OCI-M2 (cell line): ENCODE measurements around the gene SUGP2.

Source experiments
- DNase-seq: peaks from one replicate; lab custom pipeline; 2025; ENCODE audit not compliant: unreplicated experiment; lab: John Stamatoyannopoulos, UW

SUGP2 gene

DNA sequence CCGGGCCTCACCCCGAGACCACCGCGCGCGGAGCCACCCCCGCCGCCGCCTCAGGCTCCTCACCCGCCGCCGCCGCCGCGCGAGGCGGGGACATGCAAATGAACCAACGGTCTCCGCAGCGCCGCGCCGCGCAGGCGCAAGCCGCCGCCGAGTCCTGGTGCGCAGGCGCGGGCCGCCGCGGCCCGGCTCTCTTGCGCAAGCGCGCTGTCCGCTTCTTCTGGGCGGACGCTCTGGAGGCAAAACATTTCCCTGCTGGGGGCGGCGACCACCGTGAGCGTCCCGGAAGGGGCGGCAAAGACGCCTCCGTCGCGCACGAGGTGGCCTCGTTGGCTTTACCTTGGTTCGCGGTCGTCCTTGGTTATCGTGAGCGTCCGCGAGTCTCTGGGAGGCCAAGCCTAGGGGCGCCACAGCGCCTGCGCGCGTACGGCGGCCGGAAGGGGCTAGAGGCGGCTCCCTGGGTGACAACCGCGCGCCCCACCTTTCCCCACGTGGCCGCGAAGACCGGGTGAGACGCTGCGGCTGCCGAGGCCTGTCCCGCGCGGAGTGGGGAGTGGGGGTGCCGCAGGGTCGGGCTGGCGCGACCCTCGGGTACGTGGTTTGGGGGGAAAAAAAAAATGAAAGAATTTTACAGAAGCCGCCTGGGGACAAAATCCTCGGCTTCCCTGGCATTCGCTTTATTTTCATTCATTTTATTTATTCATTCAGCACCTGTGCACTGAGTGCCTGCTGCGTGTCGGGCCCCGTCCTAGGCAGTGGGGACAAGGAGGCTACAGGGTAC lies at the start of gene SUGP2, which contains the start of gene ARMC6:
TSS of gene SUGP2 (minus strand) at position 92 of the 778 bp plus-strand sequence. CDS start 2,446 bp downstream, outside the sequence.
TSS of gene ARMC6 (plus strand) at position 178 of the 778 bp plus-strand sequence. CDS start 607 bp downstream, outside the sequence.
- peak; percentile 83 for DNase-seq

DNA sequence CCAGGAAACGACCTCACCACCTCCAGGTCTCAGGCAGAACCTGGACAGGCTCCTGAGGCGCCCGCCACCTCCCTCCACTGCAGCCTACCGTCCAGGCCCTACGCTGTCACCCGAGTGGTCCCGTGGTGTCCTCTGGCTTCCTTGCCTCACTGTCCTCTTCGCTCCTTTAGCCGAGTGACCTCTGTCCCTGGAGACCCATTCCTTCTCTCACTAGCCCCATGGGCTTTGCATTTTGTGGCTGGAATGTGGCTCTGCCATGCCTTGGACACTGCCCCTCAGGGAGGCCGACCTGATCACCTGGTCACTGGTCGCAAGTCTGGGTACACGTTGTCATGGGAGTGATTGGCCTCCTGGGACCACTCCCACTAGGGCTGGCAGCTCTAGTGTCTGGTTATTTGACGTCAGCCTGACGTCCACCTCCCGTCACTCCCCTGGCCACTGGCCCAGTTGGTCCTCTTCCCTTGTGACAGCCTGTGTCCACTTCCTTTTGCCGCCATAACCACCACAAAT lies 48.4 kb upstream of the SUGP2 start:
- DNase-seq = no peak

DNA sequence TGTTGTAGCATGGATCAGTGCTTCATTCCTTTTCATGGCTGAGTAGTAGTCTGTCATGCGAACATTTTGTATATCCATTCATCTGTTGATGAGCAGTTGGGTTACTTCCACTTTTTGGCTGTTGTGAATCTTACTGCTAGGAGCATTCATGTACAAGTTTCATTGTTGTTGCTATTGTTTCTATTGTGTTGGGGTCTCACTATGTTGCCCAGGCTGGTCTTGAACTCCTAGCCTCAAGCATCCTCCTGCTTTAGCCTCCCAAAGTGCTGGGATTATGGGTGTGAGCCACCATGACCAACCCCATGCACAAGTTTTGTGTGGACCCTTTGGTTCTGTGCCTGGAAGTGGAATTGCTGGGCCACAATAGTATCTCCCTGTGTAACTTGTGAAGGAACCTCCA lies 46.3 kb upstream of the SUGP2 start:
- DNase-seq = no peak

DNA sequence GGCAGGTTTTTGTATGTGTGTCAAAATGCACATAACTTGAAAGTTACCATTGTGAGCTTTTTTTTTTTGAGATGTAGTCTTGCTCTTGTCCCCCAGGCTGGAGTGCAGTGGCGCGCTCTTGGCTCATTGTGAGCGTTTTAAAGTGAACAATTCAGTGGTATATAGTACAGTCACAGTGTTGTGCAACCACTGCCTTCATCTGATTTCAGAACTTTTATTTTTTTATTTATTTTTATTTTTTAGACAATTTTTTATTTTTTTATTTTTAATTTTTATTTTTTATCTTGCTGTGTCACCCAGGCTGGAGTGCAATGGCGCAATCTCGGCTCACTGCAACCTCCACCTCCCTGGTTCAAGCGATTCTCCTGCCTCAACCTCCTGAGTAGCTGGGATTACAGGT lies 45.5 kb upstream of the SUGP2 start:
- DNase-seq = no peak

DNA sequence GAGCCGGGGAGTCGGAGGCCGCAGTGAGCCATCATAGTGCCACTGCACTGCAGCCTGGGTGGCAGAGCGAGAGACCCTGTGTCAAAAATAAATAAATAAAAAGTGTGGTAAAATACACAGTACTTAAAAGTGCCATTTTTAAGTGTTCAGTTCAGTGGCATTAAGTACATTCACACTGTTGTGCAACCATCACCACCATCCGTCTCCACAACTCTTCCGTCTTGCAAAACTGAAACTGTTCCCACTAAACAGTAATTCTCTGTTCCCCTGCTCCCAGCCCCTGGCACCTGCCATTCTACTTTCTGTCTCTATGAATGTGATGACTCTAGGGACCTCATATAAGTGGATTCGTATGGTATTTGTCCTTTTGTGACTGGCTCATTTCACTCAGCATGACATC lies 43.8 kb upstream of the SUGP2 start:
- DNase-seq = no peak

DNA sequence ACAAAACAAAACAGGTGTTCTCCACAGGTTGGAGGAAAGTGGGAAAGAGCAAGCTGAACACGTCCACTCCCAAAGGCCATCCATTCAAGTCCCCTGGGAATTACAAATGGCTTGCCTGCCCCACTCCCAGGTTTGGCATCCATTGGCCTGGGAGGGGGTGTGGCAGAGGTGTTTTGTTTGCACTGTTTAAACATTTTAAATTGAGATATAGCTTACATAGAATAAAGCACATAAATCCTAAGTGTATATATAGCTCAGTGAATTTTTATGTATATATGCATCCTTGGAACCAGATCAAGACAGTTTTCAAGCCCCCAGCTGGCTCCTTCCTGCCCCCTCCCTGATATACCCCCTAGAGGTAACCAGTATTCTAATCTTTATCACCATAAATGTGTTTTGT lies 43.2 kb upstream of the SUGP2 start:
- DNase-seq = no peak

DNA sequence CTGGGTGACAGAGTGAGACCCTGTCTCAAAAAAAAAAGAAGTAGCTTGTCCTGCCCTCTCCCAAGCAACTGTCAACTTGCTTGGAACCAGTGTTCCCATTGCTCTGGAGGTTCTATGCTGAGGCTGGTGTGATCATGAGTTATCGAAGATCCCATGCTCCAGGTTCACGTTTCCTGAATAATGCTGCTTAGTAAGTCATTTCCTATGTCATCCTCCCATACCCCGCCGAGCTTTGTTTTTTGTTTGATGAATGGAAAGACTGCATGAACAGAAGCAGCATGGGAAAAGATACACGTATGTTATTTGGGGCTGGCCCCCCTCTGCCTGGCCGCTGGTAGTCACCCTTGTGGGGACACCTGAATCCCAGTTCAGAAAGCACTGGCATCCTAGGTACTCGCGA lies 41.8 kb upstream of the SUGP2 start:
- no peak for DNase-seq

DNA sequence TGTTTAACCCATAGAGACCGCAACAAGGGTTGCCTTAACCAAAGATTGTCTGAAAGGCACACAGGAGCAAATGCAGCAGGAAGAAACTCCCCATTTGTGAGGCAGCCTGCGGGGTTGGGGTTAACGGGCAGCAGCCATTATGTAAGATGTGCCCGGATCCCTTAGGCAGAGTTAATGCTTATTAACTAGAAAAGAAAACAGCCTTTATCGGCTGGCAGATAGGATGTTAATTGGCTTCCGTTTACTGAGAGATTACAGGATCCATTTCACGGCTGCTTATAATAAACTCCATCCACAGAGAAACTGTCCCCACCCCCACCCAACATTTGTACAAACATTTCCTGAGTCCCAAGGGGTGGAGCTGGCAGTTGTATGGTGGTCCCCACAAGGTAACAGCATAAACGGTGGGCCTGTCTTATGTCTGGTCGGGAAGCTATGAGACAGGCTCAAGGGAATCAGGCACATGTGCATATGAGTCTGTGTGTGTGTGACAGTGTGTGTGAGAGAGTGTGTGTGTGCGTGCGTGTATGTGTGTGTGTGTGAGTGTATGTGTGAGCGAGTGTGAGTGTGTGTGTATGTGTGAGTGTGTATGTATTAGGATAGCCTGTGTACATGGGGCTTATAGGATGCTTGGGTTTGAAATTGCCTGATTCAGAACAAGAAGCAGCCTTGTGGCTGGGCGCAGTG lies 41.0 kb upstream of the SUGP2 start:
- no peak for DNase-seq

DNA sequence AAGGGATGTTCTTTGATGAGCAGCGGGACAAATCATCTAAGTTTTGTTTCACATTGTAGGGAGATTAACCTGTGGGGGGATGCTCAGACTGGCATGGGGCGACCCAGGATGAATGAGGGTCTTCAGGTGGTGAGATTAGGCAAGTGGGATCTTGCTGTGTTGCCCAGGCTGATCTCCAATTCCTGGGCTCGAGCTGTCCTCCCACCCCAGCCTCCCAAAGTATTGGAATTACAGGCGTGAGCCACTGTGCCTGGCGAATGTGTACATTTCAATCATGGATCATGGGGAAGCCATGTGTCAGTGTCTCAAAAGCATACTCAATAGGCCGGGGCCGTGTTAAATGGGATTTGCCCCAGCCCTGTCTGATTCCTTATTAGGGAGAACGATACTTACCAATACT lies 38.6 kb upstream of the SUGP2 start:
- no peak for DNase-seq

DNA sequence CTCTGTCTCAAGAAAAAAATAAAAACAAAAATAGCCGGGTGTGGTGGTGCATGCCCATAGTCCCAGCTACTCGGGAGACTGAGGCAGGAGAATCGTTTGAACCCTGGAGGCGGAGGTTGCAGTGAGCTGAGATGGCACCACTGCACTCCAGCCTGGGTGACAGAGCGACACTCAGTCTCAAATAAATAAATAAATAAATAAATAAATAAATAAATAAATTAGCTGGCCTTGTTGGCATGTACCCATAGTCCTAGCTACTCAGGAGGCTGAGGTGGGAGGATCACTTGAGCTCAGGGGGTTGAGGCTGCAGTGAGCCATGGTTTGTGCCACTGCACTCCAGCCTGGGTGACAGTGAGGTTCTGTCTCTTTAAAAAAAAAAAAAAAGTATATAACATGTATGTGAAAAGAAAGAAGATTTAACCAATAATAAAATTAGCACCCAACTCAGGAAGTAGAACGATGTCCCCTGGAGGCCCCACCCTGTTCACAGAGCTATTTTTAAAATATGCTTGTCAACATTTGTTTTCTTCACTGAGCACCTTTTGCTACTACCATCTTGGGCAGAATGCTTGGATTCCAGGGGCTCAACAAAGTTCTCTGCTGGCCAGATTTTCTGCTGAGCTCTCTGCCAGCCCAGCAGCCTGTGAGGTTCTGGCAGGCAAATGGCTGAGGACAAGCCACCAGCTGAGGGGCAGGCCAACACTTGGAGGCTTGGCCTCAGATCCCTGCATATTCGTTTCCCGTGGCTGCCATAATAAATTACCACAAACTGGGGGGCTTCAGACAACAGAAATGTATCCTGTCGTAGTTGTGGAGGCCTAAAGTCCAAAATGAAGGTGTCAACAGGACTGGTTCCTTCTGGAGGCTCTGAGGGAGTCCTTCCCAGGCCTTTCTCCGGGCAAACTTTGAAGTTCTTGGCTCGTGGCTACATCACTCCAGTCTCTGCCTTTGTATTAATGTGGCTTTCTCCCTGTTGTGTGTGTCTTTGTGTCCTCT lies 35.6 kb upstream of the SUGP2 start:
- no peak for DNase-seq

DNA sequence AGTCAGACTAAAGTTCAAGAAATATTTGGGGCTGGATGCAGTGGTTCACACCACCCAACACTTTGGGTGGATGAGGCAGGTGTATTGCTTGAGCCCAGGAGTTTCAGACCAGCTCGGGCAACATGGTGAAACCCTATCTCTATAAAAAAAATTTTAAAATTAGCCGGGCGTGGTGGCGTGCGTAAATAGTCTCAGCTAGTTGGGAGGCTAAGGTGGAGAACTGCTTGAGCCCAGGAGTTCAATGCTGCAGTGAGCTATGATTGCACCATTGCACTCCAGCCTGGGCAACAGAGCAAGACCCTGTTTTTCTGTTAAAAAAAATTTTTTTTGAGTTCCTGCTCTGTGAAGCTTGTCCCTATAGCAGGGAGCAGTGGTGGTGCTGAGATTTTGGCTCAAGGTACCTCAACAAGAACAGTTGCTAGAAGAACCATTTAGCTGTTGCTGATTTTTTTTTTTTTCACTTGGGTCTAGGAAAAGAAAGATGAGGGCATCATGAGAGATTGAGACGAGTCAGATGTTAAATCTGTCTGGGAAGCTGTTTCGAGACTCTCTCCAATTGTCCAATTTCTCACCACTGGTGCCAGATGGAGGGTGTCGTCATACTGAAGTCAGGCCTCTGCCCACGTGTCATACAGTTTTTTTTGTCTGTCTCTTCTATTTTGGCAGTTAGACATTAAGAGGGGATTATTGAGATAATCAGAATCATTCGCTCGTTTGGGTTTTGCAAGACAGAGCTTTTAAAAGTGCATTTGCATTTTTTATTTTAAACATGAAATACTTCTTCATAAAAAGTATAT lies 34.2 kb upstream of the SUGP2 start:
- no peak for DNase-seq

DNA sequence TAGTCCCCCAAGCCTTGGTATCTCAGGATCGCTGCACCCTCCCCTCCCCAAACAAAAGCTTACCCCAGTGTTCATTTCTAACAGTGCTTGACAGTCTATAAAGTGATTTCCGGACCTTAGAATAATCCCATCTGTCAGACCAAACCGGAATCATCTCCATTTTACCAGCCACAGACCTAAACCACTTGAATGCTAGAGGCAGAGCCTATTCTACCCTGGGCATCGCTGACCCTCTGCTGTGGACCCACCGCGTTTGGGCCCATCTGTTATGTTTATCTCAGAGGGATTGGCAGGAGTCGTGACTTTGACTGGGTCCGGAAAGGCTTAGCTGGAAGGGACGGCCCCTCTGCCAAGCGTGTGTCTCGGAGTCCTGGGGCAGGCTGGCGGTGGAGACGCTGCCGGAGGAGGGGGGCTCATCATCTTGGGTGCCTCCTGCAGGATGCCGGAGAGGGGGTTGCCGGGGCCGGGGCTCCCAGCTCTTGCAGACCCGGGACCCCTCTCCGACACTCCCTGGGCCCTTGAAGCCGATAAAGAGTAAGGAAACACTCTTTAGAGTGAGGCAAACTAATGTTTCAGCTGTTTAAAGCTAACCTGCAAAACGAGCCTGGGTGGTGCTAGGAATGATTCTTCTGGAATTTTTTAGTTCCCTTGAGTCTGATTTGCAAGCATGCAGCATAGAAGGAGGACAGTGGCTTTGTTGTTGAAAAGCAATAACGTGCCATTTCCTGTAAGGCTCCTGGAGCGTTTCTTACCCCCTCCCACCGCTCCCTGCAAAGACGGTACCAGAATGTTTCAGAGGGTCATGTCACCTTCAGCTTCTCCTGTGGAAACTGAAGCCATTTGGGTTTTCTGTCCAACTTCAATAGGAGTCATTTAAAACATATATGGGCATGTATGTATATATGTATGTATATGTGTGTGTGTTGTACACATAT lies 31.8 kb upstream of the SUGP2 start:
- DNase-seq = no peak

DNA sequence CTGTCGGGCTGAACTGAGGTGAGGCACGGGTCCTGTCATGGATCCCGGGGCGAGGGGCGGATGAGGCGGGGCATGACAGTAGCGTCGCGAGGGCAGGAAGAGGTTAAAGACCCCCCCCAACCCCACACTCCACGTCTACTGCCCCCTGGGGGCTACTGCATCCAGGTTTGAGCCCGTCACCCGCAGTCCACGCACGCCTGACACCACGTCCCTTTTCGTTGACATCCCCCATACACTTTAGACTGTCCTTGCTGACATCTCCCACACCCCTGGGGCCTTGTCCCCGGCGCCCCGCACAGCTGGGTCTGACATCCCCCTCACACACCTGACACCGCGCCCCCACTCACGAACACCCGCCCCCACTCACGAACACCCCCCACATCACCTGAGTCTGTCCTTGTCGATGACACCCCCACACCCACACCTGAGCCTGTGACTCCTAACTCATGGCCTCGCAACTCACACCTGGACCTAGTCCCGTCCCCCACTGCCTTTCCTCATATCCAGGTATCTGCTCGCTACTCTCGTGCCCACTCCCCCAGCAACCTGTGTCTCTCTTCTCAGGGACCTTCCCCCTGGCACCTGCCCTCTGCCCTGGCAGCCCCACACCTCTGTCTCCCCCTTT lies 30.9 kb upstream of the SUGP2 start:
- no peak for DNase-seq

DNA sequence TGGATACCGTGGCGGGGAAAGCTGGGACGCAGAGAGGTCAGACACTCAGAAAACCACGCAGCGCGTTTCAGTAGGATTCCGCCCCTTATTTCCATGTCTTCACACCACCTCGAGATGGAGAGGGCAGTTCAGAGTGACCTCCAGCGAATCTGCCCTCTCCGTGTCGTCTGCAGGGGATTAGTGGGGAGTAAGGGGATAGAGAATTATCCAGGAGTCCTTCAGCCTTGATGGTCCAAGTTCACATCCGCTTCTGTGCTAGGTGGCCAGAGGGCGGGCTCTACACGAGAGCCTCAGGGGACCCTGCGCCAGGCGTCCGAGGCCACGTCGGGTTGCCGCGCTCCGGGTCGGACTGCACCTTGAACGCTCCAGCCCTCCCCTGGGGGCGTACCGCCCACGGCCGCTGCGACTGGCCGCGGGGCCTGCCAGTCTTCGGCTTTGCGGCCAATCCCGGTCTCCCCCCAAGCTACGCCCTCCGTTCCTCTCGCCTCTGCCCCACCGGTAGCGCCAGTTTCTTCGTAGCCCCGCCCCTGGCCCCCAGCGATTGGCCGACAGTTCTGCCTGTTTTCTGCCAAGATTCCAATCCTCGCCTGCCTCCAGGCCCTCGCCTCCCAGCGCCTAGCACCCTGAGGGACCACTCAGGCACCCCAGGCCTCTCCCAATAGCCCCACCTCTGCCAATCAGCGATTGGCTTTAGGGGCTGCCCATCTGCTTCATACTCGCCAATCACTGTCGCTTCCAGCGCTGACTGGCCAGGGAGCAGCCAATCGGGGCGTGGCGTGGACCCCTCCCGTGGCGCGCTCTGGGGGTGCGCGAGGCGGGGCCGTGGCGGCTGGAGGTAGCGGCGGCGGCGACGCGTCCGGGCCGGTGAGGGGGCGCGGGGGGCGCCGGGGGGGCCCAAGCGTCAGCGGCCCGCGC lies 30.1 kb upstream of the SUGP2 start, which contains the start of gene SLC25A42:
TSS of gene SLC25A42 (plus strand) at position 812 of the 915 bp plus-strand sequence. CDS start 32,131 bp downstream, outside the sequence.
- DNase-seq = peak; percentile 96

DNA sequence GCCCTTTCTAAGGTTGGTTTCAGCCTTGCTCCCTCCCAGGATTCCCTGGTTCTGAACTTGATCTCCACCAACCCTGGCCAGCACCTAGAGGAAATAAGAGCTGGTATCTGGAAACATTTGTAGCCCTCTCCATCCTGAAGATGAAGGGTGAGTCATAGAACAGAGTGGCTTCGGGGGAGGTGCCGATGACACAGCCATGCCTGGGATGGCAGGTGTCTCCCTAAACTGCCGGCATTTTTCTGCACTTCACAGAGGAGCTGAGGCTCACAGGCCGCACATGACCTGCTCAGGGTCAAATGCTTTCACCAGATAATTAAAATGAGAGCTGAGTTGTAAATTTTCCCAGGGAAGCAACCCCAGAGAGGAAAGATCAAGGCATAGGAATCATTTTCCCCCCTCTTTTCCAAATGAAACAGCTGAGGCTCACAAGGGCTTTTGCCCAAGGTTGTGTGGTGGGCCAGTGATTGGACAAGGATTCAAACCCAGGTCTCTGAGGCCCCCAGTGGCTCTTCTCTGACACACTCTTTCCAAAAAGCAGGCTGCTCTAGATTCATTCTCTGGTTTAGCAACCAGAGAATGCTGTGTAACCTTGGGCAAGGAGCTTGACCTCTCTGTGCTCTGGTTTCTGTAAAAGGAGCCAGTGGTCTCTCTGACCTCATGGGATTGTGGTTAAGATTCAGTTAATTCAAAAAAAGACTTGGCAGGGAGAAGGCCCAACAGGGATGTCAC lies 29.3 kb upstream of the SUGP2 start:
- no peak for DNase-seq

DNA sequence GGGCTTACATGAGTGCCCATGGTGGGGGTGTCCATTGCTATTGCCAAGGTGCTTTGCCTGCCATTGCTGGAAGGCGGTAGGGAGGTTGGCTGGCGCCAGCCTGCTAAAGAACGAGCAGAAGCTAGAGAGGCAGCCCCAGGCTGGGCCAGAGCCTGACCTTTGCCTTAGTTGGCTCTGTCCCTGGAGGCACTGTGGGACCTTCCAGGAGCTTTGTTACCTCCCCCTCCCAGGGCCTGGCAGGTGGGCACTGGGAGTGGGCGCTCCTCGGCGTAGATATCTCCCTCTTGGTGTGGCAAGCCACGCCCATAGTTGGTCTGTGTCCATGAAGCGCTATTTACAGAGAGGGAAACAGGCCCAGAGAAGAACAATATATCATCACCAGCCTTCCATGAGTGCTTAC lies 28.2 kb upstream of the SUGP2 start:
- DNase-seq = no peak
